SK-N-SH (cell line): Measurements from ENCODE around the gene BCAR3. TPM values are rescaled to one million over a fixed set of nuclear protein-coding genes. Genes with fewer than 3 reads are reported as not detected.

ENCODE experiments used
- CTCF ChIA-PET: fragments of 300-600, 350-600 bp; formaldehyde crosslinking; extraction: SDS; loops from one replicate; lab custom pipeline; 2021; lab: Yijun Ruan, JAX
- POLR2A ChIA-PET: fragments of 350-600 bp; sonication (Branson Sonifier 250); formaldehyde crosslinking; extraction: SDS; loops from one replicate; lab custom pipeline; 2020; ENCODE audit warnings: antibody characterized with exemption, inconsistent platforms; lab: Yijun Ruan, JAX
- DNase-seq: peaks from one replicate; pipeline ENCODE4 v3.0.0; 2012
- H2AFZ ChIP-seq: fragments of 200-600 bp; sonication (generic); 2 replicates; pipeline ENCODE4 v1.8.1; 2016; ENCODE audit warnings: antibody characterized with exemption, mild to moderate bottlenecking, low read depth
- H3F3A ChIP-seq: fragments of 200-600 bp; sonication (generic); replicated peaks from 2 replicates; pipeline ENCODE3; 2016; ENCODE audit warnings: antibody characterized with exemption, mild to moderate bottlenecking; ENCODE audit not compliant: insufficient read depth
- H3K27ac ChIP-seq, 2 experiments: fragments of 200-500 bp in 1 of 2; fragments of 200-600 bp in 1 of 2; sonication (Bioruptor generic) in 1 of 2; sonication (generic), shearing (Covaris generic) in 1 of 2; 2 replicates each; pipeline versions ENCODE4 v1.5.1 to v1.6.1; 2014 to 2016; ENCODE audit warnings: low read depth in 2 of 2, inconsistent platforms in 1 of 2, low read length in 1 of 2, mild to moderate bottlenecking in 1 of 2, mixed read lengths in 1 of 2
- H3K27me3 ChIP-seq: fragments of 200-600 bp; sonication (generic), shearing (Covaris generic); 2 replicates; pipeline ENCODE4 v1.6.1; 2016; ENCODE audit warnings: mixed run types; ENCODE audit not compliant: insufficient read depth
- H3K36me3 ChIP-seq, 2 experiments: fragments of 200-500 bp in 1 of 2; fragments of 200-600 bp in 1 of 2; sonication (Bioruptor generic) in 1 of 2; sonication (generic) in 1 of 2; replicated peaks in 1 of 2; 2 replicates each; pipeline versions ENCODE3 to v1.5.1; 2014 to 2016; ENCODE audit warnings: low read length in 1 of 2, mild to moderate bottlenecking in 1 of 2; ENCODE audit not compliant: insufficient read depth in 2 of 2, control insufficient read depth in 1 of 2
- H3K4me1 ChIP-seq, 2 experiments: fragments of 200-500 bp in 1 of 2; fragments of 200-600 bp in 1 of 2; sonication (Bioruptor generic) in 1 of 2; sonication (generic), shearing (Covaris generic) in 1 of 2; 2 replicates each; pipeline versions ENCODE4 v1.5.1 to v1.6.1; 2014 to 2016; ENCODE audit warnings: low read depth in 1 of 2, low read length in 1 of 2, mixed run types in 1 of 2; ENCODE audit not compliant: insufficient read depth in 2 of 2, control insufficient read depth in 1 of 2
- H3K4me2 ChIP-seq: fragments of 200-600 bp; sonication (generic), shearing (Covaris generic); 2 replicates; pipeline ENCODE4 v1.6.1; 2017; ENCODE audit warnings: mixed run types
- H3K4me3 ChIP-seq, 2 experiments: fragments of 200-500 bp in 1 of 2; fragments of 200-600 bp in 1 of 2; sonication (Bioruptor generic) in 1 of 2; sonication (generic), shearing (Covaris generic) in 1 of 2; 2 replicates each; pipeline versions ENCODE4 v1.5.1 to v1.8.1; 2014 to 2016; ENCODE audit warnings: low read depth in 2 of 2, inconsistent platforms in 1 of 2, low read length in 1 of 2, mild to moderate bottlenecking in 1 of 2, mixed read lengths in 1 of 2, moderate library complexity in 1 of 2
- H3K79me2 ChIP-seq: fragments of 200-600 bp; sonication (generic); 2 replicates; pipeline ENCODE4 v1.8.1; 2017; ENCODE audit warnings: mild to moderate bottlenecking; ENCODE audit not compliant: insufficient read depth
- H3K9ac ChIP-seq: fragments of 200-600 bp; sonication (generic); 2 replicates; pipeline ENCODE4 v1.6.1; 2017; ENCODE audit warnings: mixed run types
- H3K9me2 ChIP-seq: fragments of 200-600 bp; sonication (generic); 2 replicates; pipeline ENCODE4 v1.6.1; 2017; ENCODE audit warnings: mixed run types
- H3K9me3 ChIP-seq: fragments of 200-600 bp; sonication (generic); 2 replicates; pipeline ENCODE4 v1.6.1; 2017; ENCODE audit warnings: mixed run types, mild to moderate bottlenecking, moderate library complexity
- H4K20me1 ChIP-seq: fragments of 200-600 bp; sonication (generic); 2 replicates; pipeline ENCODE4 v1.6.1; 2017; ENCODE audit warnings: mild to moderate bottlenecking, mixed run types; ENCODE audit not compliant: insufficient read depth
- CHD2 ChIP-seq: fragments of 150-350 bp; IDR thresholded peaks from 2 replicates; pipeline ENCODE4 v1.6.1; 2018; ENCODE audit warnings: low read length; ENCODE audit not compliant: partially characterized antibody
- CTCF ChIP-seq: fragments of 200-600 bp; sonication (generic); IDR thresholded peaks from 2 replicates; pipeline ENCODE4 v1.6.1; 2017; ENCODE audit warnings: antibody characterized with exemption, mild to moderate bottlenecking, moderate library complexity
- ELF1 ChIP-seq: IDR thresholded peaks from 2 replicates; pipeline ENCODE4 v1.4.0; 2012
- EZH2phosphoT487 ChIP-seq: fragments of 200-600 bp; sonication (generic); IDR thresholded peaks from 2 replicates; pipeline ENCODE4 v1.6.1; 2017; ENCODE audit warnings: low read depth, mixed run types, mild to moderate bottlenecking, antibody characterized with exemption, moderate library complexity, borderline replicate concordance
- FOXJ3 ChIP-seq: sonication (generic); formaldehyde crosslinking; IDR thresholded peaks from 2 replicates; pipeline ENCODE4 v1.5.1; 2020; ENCODE audit warnings: mild to moderate bottlenecking, missing genetic modification reagents
- IRF3 ChIP-seq: fragments of 150-350 bp; IDR thresholded peaks from 2 replicates; pipeline ENCODE4 v1.6.1; 2016; ENCODE audit warnings: mild to moderate bottlenecking, low read depth, low read length
- JUND ChIP-seq: IDR thresholded peaks from 2 replicates; pipeline ENCODE4 v1.4.0; 2012
- PBX3 ChIP-seq: IDR thresholded peaks from 2 replicates; pipeline ENCODE4; 2012
- RCOR1 ChIP-seq: fragments of 150-350 bp; IDR thresholded peaks from 2 replicates; pipeline ENCODE4 v1.6.1; 2017; ENCODE audit warnings: antibody characterized with exemption, low read length
- REST ChIP-seq: IDR thresholded peaks from 2 replicates; pipeline ENCODE4 v1.6.1; 2012; ENCODE audit warnings: mild to moderate bottlenecking, low read depth, low read length, moderate library complexity
- SIN3A ChIP-seq: IDR thresholded peaks from 2 replicates; pipeline ENCODE4 v1.6.1; 2012; ENCODE audit warnings: low read depth, mild to moderate bottlenecking, low read length, moderate library complexity, borderline replicate concordance
- TCF12 ChIP-seq: IDR thresholded peaks from 2 replicates; pipeline ENCODE4 v1.4.0; 2012
- TEAD4 ChIP-seq: IDR thresholded peaks from 2 replicates; pipeline ENCODE4 v1.4.0; 2012; ENCODE audit warnings: mild to moderate bottlenecking, borderline replicate concordance; ENCODE audit not compliant: insufficient read depth
- USF2 ChIP-seq: fragments of 150-350 bp; IDR thresholded peaks from 2 replicates; pipeline ENCODE4 v1.6.1; 2017; ENCODE audit warnings: antibody characterized with exemption, low read length, low read depth, borderline replicate concordance
- YY1 ChIP-seq: IDR thresholded peaks from 2 replicates; pipeline ENCODE4 v1.4.0; 2012; ENCODE audit warnings: low read depth, mild to moderate bottlenecking
- WGBS: methylation state at CpG from one replicate; pipeline ENCODE4 v1.1.6; 2017; ENCODE audit warnings: low lambda C conversion rate; 5-methylcytosine and 5-hydroxymethylcytosine counted together
- polyA plus RNA-seq, 3 experiments: library from polyadenylated mRNA; depleted of rRNA; stranded (reverse); fragments of >200 nt; gene quantifications; 2 replicates each; pipeline ENCODE4 v1.2.3, GENCODE V29; 2012

BCAR3 gene
- polyA plus RNA-seq, 1 of the 3 experiments (the other 2 are of a cell fraction) = 58.4 TPM

- Histone ChIP-seq H2AFZ (no peak overlapping the region), H3K9me2 (no peaks in the 10 kb centered on the region), H3K4me1 (peaks cover 74 to 81% of the 10 kb centered on the region in 2 experiments), H3K9ac (no peak overlapping the region), H4K20me1 (peaks cover 86% of the 10 kb centered on the region), H3K27ac (peak overlapping the region; percentile 74 to 94; a peak in 3 of 4 replicates), H3K4me3 (no peak overlapping the region)
- POLR2A ChIA-PET = no interaction called here
- peak; percentile 63; the same call in 1 of the 2 replicates for TF ChIP-seq TCF12
- TF ChIP-seq PBX3 = peak; percentile 16; the same call in 1 of the 2 replicates
- TF ChIP-seq EZH2phosphoT487 = no peak
- TF ChIP-seq, all 33 proteins: peak for 2
- no peaks in the 10 kb centered on the region for H3K27me3 ChIP-seq
- H3F3A ChIP-seq = peaks cover 96% of the 10 kb centered on the region
- no peaks in the 10 kb centered on the region for H3K9me3 ChIP-seq
- H3K36me3 ChIP-seq = peaks cover 17 to 58% of the 10 kb centered on the region in 2 experiments
- H3K79me2 ChIP-seq = peaks cover 91% of the 10 kb centered on the region
- CTCF ChIA-PET = interaction anchor here (0.6 to 9.3 kb wide), 6 partner anchors 13 to 695 kb away, joined by 3 to 56 read pairs (median 18); partner anchors contain the start of gene BCAR3
- 91% methylated on average over 5 of the region's 5 CpGs for WGBS
- no peak for DNase-seq
- H3K4me2 ChIP-seq = 0 out of 2 replicates have a peak overlapping the region, but pooled peaks have one; percentile 10
These were observed 13.5 kb downstream of the BCAR3 start for GRCh38 chr1:93668121-93668520.

- no peak for DNase-seq
- H3K4me2 ChIP-seq = no peak overlapping the region
- H2AFZ ChIP-seq = no peak overlapping the region
- no peak overlapping the region for H3K4me3 ChIP-seq
- H3K36me3 ChIP-seq = peaks cover 16 to 58% of the 10 kb centered on the region in 2 experiments
- peaks cover 96% of the 10 kb centered on the region for H3F3A ChIP-seq
- H4K20me1 ChIP-seq = peaks cover 81% of the 10 kb centered on the region
- ChIA-PET CTCF (interaction anchor here (0.9 to 9.3 kb wide), 7 partner anchors 10 to 179 kb away, joined by 3 to 56 read pairs (median 5); partner anchors contain the start of gene BCAR3), POLR2A (no interaction called here)
- 96% methylated on average over 4 of the region's 4 CpGs for WGBS
- peak overlapping the region; percentile 74 to 94 for H3K27ac ChIP-seq
- H3K9ac ChIP-seq = no peak overlapping the region
- peaks cover 74 to 81% of the 10 kb centered on the region in 2 experiments for H3K4me1 ChIP-seq
- no peaks in the 10 kb centered on the region for H3K9me3 ChIP-seq
- TF ChIP-seq REST (no peak), IRF3 (no peak), SIN3A (no peak), FOXJ3 (CRISPR knock-in tag) (no peak), RCOR1 (no peak), CTCF (no peak), JUND (no peak), CHD2 (no peak), ELF1 (no peak), USF2 (no peak), TEAD4 (no peak), EZH2phosphoT487 (no peak), YY1 (no peak)
- no peaks in the 10 kb centered on the region for H3K9me2 ChIP-seq
- H3K79me2 ChIP-seq = peaks cover 91% of the 10 kb centered on the region
- H3K27me3 ChIP-seq = no peaks in the 10 kb centered on the region
These were observed 14.0 kb downstream of the BCAR3 start for GRCh38 chr1:93667642-93668041.
